K562 (cell line): Measurements from ENCODE around the gene SLC10A2. TPM values are rescaled to one million over a fixed set of nuclear protein-coding genes. Genes with fewer than 3 reads are reported as not detected.

Source experiments
- ATAC-seq: fragments of 200-7000 bp; cut with Tn5 transposase; 3 replicates; pipeline ENCODE4 v1.9.1; 2020; ENCODE audit warnings: moderate library complexity
- BruUV-seq: library from RNA; stranded (reverse); fragments of 400-500 nt; replicated peaks from 2 replicates; lab custom pipeline; 2021; lab: Mats Ljungman, UMichigan
- CTCF ChIA-PET: fragments of 300-600 bp; formaldehyde crosslinking; extraction: SDS; loops from one replicate; lab custom pipeline; 2021; ENCODE audit warnings: low intra/inter-chr PET ratio; lab: Yijun Ruan, JAX
- POLR2A ChIA-PET: fragments of 300-600, 350-650 bp; sonication (Branson Sonifier 250); formaldehyde crosslinking; extraction: SDS; loops from one replicate; lab custom pipeline; 2021; ENCODE audit warnings: antibody characterized with exemption, inconsistent platforms; lab: Yijun Ruan, JAX
- DNase-seq, 4 experiments: peaks; one replicate each; pipeline versions ENCODE4 v3.0.0 to v3.0.0-alpha.2; 2011 to 2018; ENCODE audit warnings: low spot score in 3 of 4, mixed read lengths in 3 of 4; ENCODE audit errors: extremely low read depth in 1 of 4
- FAIRE-seq: peaks from 2 replicates; lab custom pipeline; 2011; peaks lifted over from hg19 to GRCh38; lab: Jason Lieb, UNC
- H2AFZ ChIP-seq: 2 replicates; pipeline ENCODE4 v1.6.0; 2011; ENCODE audit warnings: low read depth, low read length, control low read depth, inconsistent platforms
- H3K27ac ChIP-seq: fragments of 200-600 bp; 3 replicates; pipeline ENCODE4 v1.8.0; 2011; ENCODE audit warnings: low read depth, mild to moderate bottlenecking, control low read depth, inconsistent platforms, low read length, moderate library complexity, mixed read lengths; ENCODE audit errors: extremely low read depth
- H3K27me3 ChIP-seq, 2 experiments: fragments of 300-600 bp in 1 of 2; 2 replicates in 1 of 2; 3 replicates in 1 of 2; pipeline versions ENCODE4 v1.6.0 to v1.8.0; 2011; ENCODE audit warnings: inconsistent platforms in 2 of 2, low read length in 2 of 2, mild to moderate bottlenecking in 1 of 2, mixed read lengths in 1 of 2, moderate library complexity in 1 of 2; ENCODE audit not compliant: control insufficient read depth in 2 of 2, insufficient read depth in 2 of 2
- H3K36me3 ChIP-seq: fragments of 300-600 bp; 3 replicates; pipeline ENCODE4 v1.8.0; 2011; ENCODE audit warnings: mild to moderate bottlenecking, low read length, inconsistent platforms; ENCODE audit not compliant: control insufficient read depth, insufficient read depth
- H3K4me1 ChIP-seq, 2 experiments: fragments of 200-600 bp in 1 of 2; replicated peaks in 1 of 2; 2 replicates in 1 of 2; 3 replicates in 1 of 2; pipeline versions ENCODE4 v1.5.1 to v1.8.0; 2011; ENCODE audit warnings: inconsistent platforms in 2 of 2, low read length in 2 of 2, mild to moderate bottlenecking in 1 of 2, mixed read lengths in 1 of 2, moderate library complexity in 1 of 2; ENCODE audit not compliant: control insufficient read depth in 2 of 2, insufficient read depth in 2 of 2
- H3K4me2 ChIP-seq: 2 replicates; pipeline ENCODE4 v1.6.1; 2011; ENCODE audit warnings: low read length, control low read depth, inconsistent platforms, mixed read lengths; ENCODE audit not compliant: insufficient read depth
- H3K4me3 ChIP-seq: fragments of 200-600 bp; sonication (generic), shearing (Covaris generic); 2 replicates; pipeline ENCODE4 v1.5.1; 2016; ENCODE audit warnings: control low read depth, inconsistent platforms
- H3K79me2 ChIP-seq: fragments of 200-600 bp; 3 replicates; pipeline ENCODE4 v1.8.0; 2011; ENCODE audit warnings: low read length, inconsistent platforms; ENCODE audit not compliant: control insufficient read depth, insufficient read depth
- H3K9ac ChIP-seq, 2 experiments: 2 replicates each; pipeline versions ENCODE4 v1.6.0 to v1.6.1; 2011; ENCODE audit warnings: low read depth in 2 of 2, low read length in 2 of 2, control low read depth in 1 of 2, inconsistent platforms in 1 of 2, mild to moderate bottlenecking in 1 of 2, mixed read lengths in 1 of 2; ENCODE audit not compliant: insufficient read depth in 1 of 2
- H3K9me1 ChIP-seq: one replicate; pipeline ENCODE4 v1.6.0; 2011; ENCODE audit warnings: inconsistent platforms, mild to moderate bottlenecking, low read length, moderate library complexity; ENCODE audit not compliant: control insufficient read depth, insufficient read depth
- H3K9me3 ChIP-seq: replicated peaks from 2 replicates; pipeline ENCODE4 v1.5.1; 2011; ENCODE audit warnings: low read depth, low read length, inconsistent platforms; ENCODE audit not compliant: control insufficient read depth, insufficient read depth
- H4K20me1 ChIP-seq: replicated peaks from 2 replicates; pipeline ENCODE4 v1.6.1; 2011; ENCODE audit warnings: low read length, inconsistent platforms, mixed read lengths; ENCODE audit not compliant: control insufficient read depth, insufficient read depth
- BMI1 ChIP-seq: fragments of 150-350 bp; IDR thresholded peaks from 2 replicates; pipeline ENCODE4 v1.6.1; 2014; ENCODE audit warnings: low read length
- CTBP1 ChIP-seq: fragments of 450-650 bp; IDR thresholded peaks from 2 replicates; pipeline ENCODE4 v1.6.1; 2016; ENCODE audit warnings: borderline replicate concordance
- DEAF1 ChIP-seq: fragments of 450-650 bp; formaldehyde crosslinking; IDR thresholded peaks from 2 replicates; pipeline ENCODE4 v1.4.0; 2020; ENCODE audit warnings: mild to moderate bottlenecking, moderate library complexity
- HDAC1 ChIP-seq, 2 experiments: fragments of 450-650 bp; IDR thresholded peaks; 2 replicates each; pipeline ENCODE4 v1.6.1; 2016 to 2017; ENCODE audit warnings: inconsistent platforms in 1 of 2, mild to moderate bottlenecking in 1 of 2, moderate library complexity in 1 of 2
- KDM1A ChIP-seq, 2 experiments: fragments of 450-650 bp; IDR thresholded peaks; 2 replicates each; pipeline ENCODE4 v1.6.1; 2016; ENCODE audit warnings: mild to moderate bottlenecking in 2 of 2
- KLF1 ChIP-seq: fragments of 450-650 bp; IDR thresholded peaks from 2 replicates; pipeline ENCODE4 v1.6.1; 2016; ENCODE audit warnings: missing genetic modification characterization, missing compliant biosample characterization
- MTA1 ChIP-seq: fragments of 450-650 bp; IDR thresholded peaks from 2 replicates; pipeline ENCODE4 v1.6.1; 2017; ENCODE audit warnings: borderline replicate concordance
- POLR2A ChIP-seq: fragments of 450-650 bp; conservative IDR thresholded peaks from 2 replicates; pipeline ENCODE4 v1.6.1; 2016
- TGIF2 ChIP-seq: sonication (generic); formaldehyde crosslinking; IDR thresholded peaks from 2 replicates; pipeline ENCODE4 v1.8.1; 2022; ENCODE audit warnings: mild to moderate bottlenecking, missing genetic modification reagents, moderate library complexity
- ZKSCAN1 ChIP-seq: fragments of 150-350 bp; IDR thresholded peaks from 2 replicates; pipeline ENCODE4 v1.6.1; 2016; ENCODE audit warnings: low read depth, low read length
- ZNF146 ChIP-seq: IDR thresholded peaks from one replicate; pipeline ENCODE4 v1.6.1; 2018; ENCODE audit warnings: missing compliant biosample characterization; ENCODE audit not compliant: unreplicated experiment
- WGBS: fragments of 100-300 bp; shearing (Covaris generic); methylation state at CpG from one replicate; pipeline ENCODE4 v1.1.6; 2016; ENCODE audit warnings: low coverage, mixed read lengths; ENCODE audit not compliant: insufficient coverage; ENCODE audit errors: missing lambda C conversion rate; 5-methylcytosine and 5-hydroxymethylcytosine counted together
- in situ Hi-C: fragments of 300-500 bp; cut with MboI; formaldehyde crosslinking; loops from 4 replicates; pipeline ENCODE4 v1.15.0; 2018; ENCODE audit warnings: inconsistent platforms, mixed read lengths
- intact Hi-C: fragments of 100-400 bp; cut with micrococcal nuclease; formaldehyde crosslinking; loops from 2 replicates; pipeline ENCODE4 v1.14.2; 2022
- polyA plus RNA-seq, 8 experiments: library from polyadenylated mRNA; depleted of rRNA in 4 of 8; stranded (reverse) in 5 of 8; unstranded in 3 of 8; fragments of >200 nt; fragmentation: Nextera tagmentation in 2 of 8; fragmentation: Illumina TruSeq in 1 of 8; extraction: Ambion mirVana in 2 of 8; extraction: Trizol in 1 of 8; gene quantifications; 2 replicates each; pipeline versions ENCODE4 v1.2.1 to v1.2.3, GENCODE V29; 2011 to 2014; ENCODE audit warnings: inconsistent platforms in 1 of 8, missing spikeins in 1 of 8
- total RNA-seq, 7 experiments: library from RNA; depleted of rRNA in 6 of 7; stranded (reverse); fragments of >200 nt in 6 of 7; fragmentation: Illumina TruSeq in 2 of 7; extraction: Trizol in 2 of 7; gene quantifications; 2 replicates each; pipeline versions ENCODE4 v1.2.1 to v1.2.3, GENCODE V29; 2011 to 2021; ENCODE audit warnings: low replicate concordance in 1 of 7
- TF ChIP-seq, protein P1 (sequence below): fragments of 250-450 bp; sonication (Bioruptor Pico); IDR thresholded peaks from 2 replicates; pipeline ENCODE4 v1.4.0; 2020; ENCODE audit warnings: mild to moderate bottlenecking, moderate library complexity

The SLC10A2 gene
- total and polyA plus RNA-seq, 9 of the 15 experiments (the other 6 are each of a cell fraction or from before 2014, with no cell fraction given), result not detected

GRCh38 chr13:103018556-103018955 is 47.7 kb downstream of the SLC10A2 start (continued):
- TF ChIP-seq DEAF1 (CRISPR knock-in tag), result no peak

DNA sequence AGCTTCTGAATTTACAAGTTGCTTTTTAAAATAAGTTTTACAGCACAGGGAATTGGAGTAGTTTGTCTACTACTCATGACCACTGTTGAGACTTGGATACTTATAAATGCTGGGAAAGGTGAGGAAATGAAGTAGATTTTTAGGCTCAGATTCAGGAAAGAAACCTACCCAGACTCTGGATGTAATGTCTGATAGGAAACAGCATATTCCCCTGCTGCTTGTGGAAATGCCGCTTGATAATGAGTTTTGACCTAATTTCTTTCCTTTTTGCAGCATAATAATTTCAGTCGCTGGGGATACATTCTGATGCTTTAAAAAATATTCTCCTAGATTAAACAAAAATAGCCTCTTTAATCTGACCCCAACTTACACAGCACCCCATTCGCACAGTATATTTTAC is 53.6 kb downstream of the SLC10A2 start:
- no peak for ATAC-seq
- Histone ChIP-seq H2AFZ (no peak overlapping the region), H3K9me1 (no peaks in the 10 kb centered on the region), H3K4me2 (no peak overlapping the region), H3K9me3 (no peaks in the 10 kb centered on the region), H3K9ac (no peak overlapping the region), H3K27me3 (no peaks in the 10 kb centered on the region), H3K36me3 (no peaks in the 10 kb centered on the region), H4K20me1 (no peaks in the 10 kb centered on the region), H3K4me1 (no peaks in the 10 kb centered on the region), H3K4me3 (no peak overlapping the region), H3K27ac (no peak overlapping the region), H3K79me2 (no peaks in the 10 kb centered on the region)
- POLR2A ChIA-PET, result no interaction called here
- BruUV-seq, result no TSS peak
- intact Hi-C loops, result no loop called here
- in situ Hi-C loops, result no loop called here
- CTCF ChIA-PET, result no interaction called here
- no peak for FAIRE-seq
- TF ChIP-seq BMI1, result no peak
- TF ChIP-seq HDAC1 (IDR thresholded peaks at IDR 0.05), result no peak
- TF ChIP-seq MTA1, result no peak
- no peak for TF ChIP-seq TGIF2 (CRISPR knock-in tag)
- TF ChIP-seq, protein P1, sequence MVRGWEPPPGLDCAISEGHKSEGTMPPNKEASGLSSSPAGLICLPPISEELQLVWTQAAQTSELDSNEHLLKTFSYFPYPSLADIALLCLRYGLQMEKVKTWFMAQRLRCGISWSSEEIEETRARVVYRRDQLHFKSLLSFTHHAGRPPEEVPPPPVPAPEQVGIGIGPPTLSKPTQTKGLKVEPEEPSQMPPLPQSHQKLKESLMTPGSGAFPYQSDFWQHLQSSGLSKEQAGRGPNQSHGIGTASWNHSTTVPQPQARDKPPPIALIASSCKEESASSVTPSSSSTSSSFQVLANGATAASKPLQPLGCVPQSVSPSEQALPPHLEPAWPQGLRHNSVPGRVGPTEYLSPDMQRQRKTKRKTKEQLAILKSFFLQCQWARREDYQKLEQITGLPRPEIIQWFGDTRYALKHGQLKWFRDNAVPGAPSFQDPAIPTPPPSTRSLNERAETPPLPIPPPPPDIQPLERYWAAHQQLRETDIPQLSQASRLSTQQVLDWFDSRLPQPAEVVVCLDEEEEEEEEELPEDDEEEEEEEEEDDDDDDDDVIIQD (CRISPR knock-in tag), result no peak
- no peak for TF ChIP-seq KDM1A (IDR thresholded peaks at IDR 0.05)
- no peak for TF ChIP-seq POLR2A
- no peak for TF ChIP-seq KLF1
- no peak for TF ChIP-seq ZKSCAN1
- no peak for TF ChIP-seq CTBP1
- TF ChIP-seq ZNF146, result no peak
- 0% methylated on average over 3 of the region's 3 CpGs for WGBS
- no peak for DNase-seq
